Measurements from ENCODE around the gene SRCAP. TPM values are rescaled to one million over a fixed set of nuclear protein-coding genes. Genes with fewer than 3 reads are reported as not detected.
A peak's percentile ranks its signal among the peaks of the same experiment; 100 is the strongest.

SRCAP gene
- total and polyA plus RNA-seq, 8 donors: 1.2 to 70.1 (median 24.6) TPM

DNA sequence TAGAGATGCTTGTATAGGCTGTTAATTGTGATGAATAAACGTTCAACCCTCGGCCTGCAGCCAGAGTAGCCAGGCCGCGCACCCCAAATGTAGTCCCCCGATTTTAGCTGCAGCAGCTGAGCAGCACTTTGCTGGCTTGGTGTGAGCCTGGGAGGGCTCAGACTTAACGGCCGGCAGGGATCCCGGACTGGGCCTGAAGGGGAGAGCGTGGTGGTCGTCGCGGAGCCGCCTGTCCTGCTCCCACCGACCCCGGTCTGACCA is 76.1 kb downstream of the SRCAP start:
- peaks cover 37 to 50% (median 46%) of the 10 kb centered on the region in 4 donors for H3K36me3 ChIP-seq
- intact Hi-C loops (cut with DNase I; ENCODE audit: low total_unique reads): no loop called here

DNA sequence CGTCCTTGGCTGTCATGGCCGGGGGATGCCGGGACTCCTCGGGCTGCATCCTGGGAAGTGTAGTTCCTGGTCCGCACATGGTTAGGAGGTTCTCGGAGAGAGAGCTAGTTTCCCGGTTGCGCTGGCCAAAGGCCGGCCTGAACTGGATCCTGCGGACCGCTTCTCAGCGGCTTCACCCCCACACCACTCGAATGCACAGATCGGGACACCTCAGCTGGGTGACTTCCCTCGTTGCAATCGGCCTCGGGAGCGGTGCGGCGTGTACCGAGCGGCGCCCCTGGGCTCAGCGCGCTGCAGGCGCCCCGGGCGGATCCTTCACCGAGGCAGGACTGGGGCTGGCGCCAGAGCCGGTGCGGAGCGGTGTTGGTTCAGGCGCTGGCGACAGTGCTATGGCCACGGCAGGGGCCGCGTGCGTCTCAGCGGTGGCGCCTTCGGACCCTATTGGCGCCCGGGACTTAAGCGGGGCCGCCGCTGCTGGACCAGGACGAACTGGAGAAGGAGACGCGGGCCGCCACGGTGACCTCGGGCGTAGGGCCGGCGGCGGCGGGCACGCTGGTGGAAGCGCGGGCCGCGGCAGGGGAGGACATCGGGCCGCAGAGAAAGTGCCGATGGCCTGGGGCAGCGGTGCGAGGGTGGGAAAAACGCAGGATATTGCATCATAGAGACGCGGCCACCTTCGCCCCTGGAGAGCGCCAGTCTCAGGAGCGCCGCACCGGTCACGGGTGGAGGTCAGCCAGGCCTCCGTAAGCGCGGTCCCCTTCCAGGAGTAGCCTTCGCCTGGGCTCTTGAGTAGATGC is 76.6 kb downstream of the SRCAP start:
- peak overlapping the region; percentile 73 to 91 (median 84) for H3K27ac ChIP-seq
- no peaks in the 10 kb centered on the region for H3K9me3 ChIP-seq
- H3K36me3 ChIP-seq: peaks cover 32 to 49% (median 41%) of the 10 kb centered on the region in 4 donors
- peaks cover 21 to 40% (median 31%) of the 10 kb centered on the region in 4 donors for H3K4me1 ChIP-seq
- WGBS, 5 donors: 0 to 1% (median 0%) methylated on average over 28 to 81 of the region's 81 CpGs
- peak overlapping the region; percentile 64 to 75 (median 69) for H3K4me3 ChIP-seq
- TF ChIP-seq EP300 (IDR thresholded peaks at IDR 0.05) (no peak), POLR2AphosphoS5 (IDR thresholded peaks at IDR 0.05) (peak; percentile 44 to 92 (median 67)), CTCF (IDR thresholded peaks at IDR 0.05) (no peak), POLR2A (IDR thresholded peaks at IDR 0.05) (peak in 1 of 4 donors; percentile 19)
- intact Hi-C loops (cut with DNase I; ENCODE audit: low total_unique reads): no loop called here
- DNase-seq: peak; percentile 77 to 96
- no peaks in the 10 kb centered on the region for H3K27me3 ChIP-seq

More for the DNA sequence above, 76.1 kb downstream of the SRCAP start:
- WGBS, 5 donors: 7 to 43% (median 9%) methylated on average over 5 to 15 of the region's 15 CpGs
- DNase-seq: no peak
- peak overlapping the region; percentile 73 to 91 (median 84) for H3K27ac ChIP-seq
- peak overlapping the region; percentile 64 to 75 (median 69) for H3K4me3 ChIP-seq
- no peaks in the 10 kb centered on the region for H3K27me3 ChIP-seq
- no peak for TF ChIP-seq POLR2A (IDR thresholded peaks at IDR 0.05)
- TF ChIP-seq POLR2AphosphoS5 (IDR thresholded peaks at IDR 0.05): no peak
- no peak for TF ChIP-seq CTCF (IDR thresholded peaks at IDR 0.05)
- no peak for TF ChIP-seq EP300 (IDR thresholded peaks at IDR 0.05)
- H3K4me1 ChIP-seq: peaks cover 21 to 40% (median 31%) of the 10 kb centered on the region in 4 donors
- H3K9me3 ChIP-seq: no peaks in the 10 kb centered on the region

DNA sequence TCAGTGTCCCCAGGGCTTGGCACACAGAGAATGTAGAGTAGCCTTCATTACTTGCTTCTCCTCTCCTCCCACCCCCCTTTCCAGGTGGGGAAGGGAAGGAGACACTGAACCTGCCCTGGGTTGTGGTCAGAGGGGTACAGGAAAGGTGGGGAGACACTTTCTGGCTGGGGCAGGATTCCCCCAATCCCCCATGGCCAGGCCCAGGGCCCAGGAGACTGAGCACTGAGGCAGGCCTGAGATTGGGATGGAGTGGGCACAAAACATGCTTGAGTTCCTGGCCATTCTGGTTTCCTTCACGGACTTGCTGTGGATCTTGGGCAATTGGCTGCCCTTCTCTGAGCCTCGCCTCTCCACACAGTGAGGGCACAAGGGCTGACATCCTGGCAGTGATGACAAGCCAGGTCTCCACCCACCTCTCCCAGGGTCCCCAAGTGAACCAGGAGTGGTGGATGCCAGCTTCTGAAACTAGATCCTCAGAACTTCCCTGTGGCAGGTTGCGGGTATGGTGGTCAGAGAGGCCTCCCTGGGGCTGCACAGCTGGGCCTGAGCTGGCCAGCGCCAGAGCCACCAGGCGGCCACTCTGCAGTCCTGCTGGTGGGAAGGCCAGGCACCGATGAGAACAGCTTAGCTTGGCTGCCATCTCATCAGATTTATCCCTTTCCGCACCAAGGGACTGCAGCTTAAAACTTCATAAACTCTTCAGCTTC is 78.8 kb downstream of the SRCAP start:
- H3K4me1 ChIP-seq: peaks cover 21 to 40% (median 31%) of the 10 kb centered on the region in 4 donors
- peak in 1 of 2 donors; percentile 15 for DNase-seq
- intact Hi-C loops (cut with DNase I; ENCODE audit: low total_unique reads): no loop called here
- H3K36me3 ChIP-seq: peaks cover 21 to 48% (median 39%) of the 10 kb centered on the region in 4 donors
- no peaks in the 10 kb centered on the region for H3K9me3 ChIP-seq
- no peaks in the 10 kb centered on the region for H3K27me3 ChIP-seq
- TF ChIP-seq POLR2AphosphoS5 (IDR thresholded peaks at IDR 0.05): no peak
- TF ChIP-seq CTCF (IDR thresholded peaks at IDR 0.05): no peak
- no peak for TF ChIP-seq EP300 (IDR thresholded peaks at IDR 0.05)
- no peak for TF ChIP-seq POLR2A (IDR thresholded peaks at IDR 0.05)
- H3K4me3 ChIP-seq: no peak overlapping the region
- H3K27ac ChIP-seq: peak overlapping the region in 2 of 5 donors; percentile 6 to 29
- 72 to 88% (median 84%) methylated on average over 5 to 7 of the region's 7 CpGs for WGBS, 5 donors

DNA sequence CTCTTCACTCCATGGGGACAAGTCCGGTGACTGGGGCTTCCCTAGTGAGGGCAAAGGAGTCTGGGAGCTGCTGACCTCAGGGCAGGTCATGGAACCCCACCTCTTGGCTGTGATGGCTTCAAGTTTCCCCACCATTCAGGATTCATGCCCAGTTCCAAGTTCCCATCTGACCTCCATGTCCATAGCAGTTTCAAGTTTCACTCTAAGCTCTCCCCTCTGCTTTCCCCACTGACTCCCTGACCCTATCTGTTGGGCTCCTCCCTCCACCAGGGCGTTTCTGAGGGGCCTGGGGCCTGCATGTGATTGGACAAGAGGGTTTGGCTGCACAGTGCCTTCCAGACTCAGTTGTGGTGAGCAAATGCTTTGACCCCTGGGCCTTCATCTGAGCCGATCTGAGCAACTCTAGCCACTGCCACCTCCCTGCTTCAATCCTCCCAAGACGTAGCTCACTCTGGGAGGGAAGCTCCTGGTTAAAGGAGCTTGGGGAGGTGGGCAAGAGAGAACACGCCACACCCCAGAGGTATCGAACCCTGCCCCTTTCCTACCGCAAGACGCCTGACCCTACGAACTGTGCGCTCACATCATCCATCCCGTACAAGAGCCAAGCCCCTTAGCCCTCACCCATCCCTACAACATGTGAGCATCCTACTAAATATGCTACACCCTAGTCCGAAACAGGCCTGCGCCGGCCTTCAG is 79.7 kb downstream of the SRCAP start:
- WGBS, 5 donors: 78 to 84% (median 82%) methylated on average over 11 to 14 of the region's 14 CpGs
- peaks cover 26 to 48% (median 39%) of the 10 kb centered on the region in 4 donors for H3K36me3 ChIP-seq
- peak overlapping the region in 1 of 5 donors; percentile 6 for H3K27ac ChIP-seq
- DNase-seq: peak in 1 of 2 donors; percentile 37
- intact Hi-C loops (cut with DNase I; ENCODE audit: low total_unique reads): no loop called here
- no peaks in the 10 kb centered on the region for H3K9me3 ChIP-seq
- TF ChIP-seq POLR2A (IDR thresholded peaks at IDR 0.05): no peak
- no peak for TF ChIP-seq CTCF (IDR thresholded peaks at IDR 0.05)
- no peak for TF ChIP-seq POLR2AphosphoS5 (IDR thresholded peaks at IDR 0.05)
- no peak for TF ChIP-seq EP300 (IDR thresholded peaks at IDR 0.05)
- no peak overlapping the region for H3K4me3 ChIP-seq
- H3K27me3 ChIP-seq: no peaks in the 10 kb centered on the region
- peaks cover 21 to 40% (median 31%) of the 10 kb centered on the region in 4 donors for H3K4me1 ChIP-seq

All from stomach (tissue), 9 donors.